K562 (cell line): ENCODE data around the gene OLAH. TPM values are rescaled to one million over a fixed set of nuclear protein-coding genes. Genes with fewer than 3 reads are reported as not detected.
"Not testable (repeated sequence)": the region's sequence is repeated elsewhere in the genome, so short reads cannot be mapped to it uniquely, and the experiment has no call there.

Experiments
- ATAC-seq: fragments of 200-7000 bp; cut with Tn5 transposase; 3 replicates; pipeline ENCODE4 v1.9.1; 2020; ENCODE audit warnings: moderate library complexity
- BruUV-seq: library from RNA; stranded (reverse); fragments of 400-500 nt; replicated peaks from 2 replicates; lab custom pipeline; 2021; lab: Mats Ljungman, UMichigan
- CTCF ChIA-PET: fragments of 300-600 bp; formaldehyde crosslinking; extraction: SDS; loops from one replicate; lab custom pipeline; 2021; ENCODE audit warnings: low intra/inter-chr PET ratio; lab: Yijun Ruan, JAX
- POLR2A ChIA-PET: fragments of 300-600, 350-650 bp; sonication (Branson Sonifier 250); formaldehyde crosslinking; extraction: SDS; loops from one replicate; lab custom pipeline; 2021; ENCODE audit warnings: antibody characterized with exemption, inconsistent platforms; lab: Yijun Ruan, JAX
- DNase-seq, 4 experiments: peaks; one replicate each; pipeline versions ENCODE4 v3.0.0 to v3.0.0-alpha.2; 2011 to 2018; ENCODE audit warnings: low spot score in 3 of 4, mixed read lengths in 3 of 4; ENCODE audit errors: extremely low read depth in 1 of 4
- FAIRE-seq: peaks from 2 replicates; lab custom pipeline; 2011; peaks lifted over from hg19 to GRCh38; lab: Jason Lieb, UNC
- H2AFZ ChIP-seq: 2 replicates; pipeline ENCODE4 v1.6.0; 2011; ENCODE audit warnings: low read depth, low read length, control low read depth, inconsistent platforms
- H3K27ac ChIP-seq: fragments of 200-600 bp; 3 replicates; pipeline ENCODE4 v1.8.0; 2011; ENCODE audit warnings: low read depth, mild to moderate bottlenecking, control low read depth, inconsistent platforms, low read length, moderate library complexity, mixed read lengths; ENCODE audit errors: extremely low read depth
- H3K27me3 ChIP-seq, 2 experiments: fragments of 300-600 bp in 1 of 2; 2 replicates in 1 of 2; 3 replicates in 1 of 2; pipeline versions ENCODE4 v1.6.0 to v1.8.0; 2011; ENCODE audit warnings: inconsistent platforms in 2 of 2, low read length in 2 of 2, mild to moderate bottlenecking in 1 of 2, mixed read lengths in 1 of 2, moderate library complexity in 1 of 2; ENCODE audit not compliant: control insufficient read depth in 2 of 2, insufficient read depth in 2 of 2
- H3K36me3 ChIP-seq: fragments of 300-600 bp; 3 replicates; pipeline ENCODE4 v1.8.0; 2011; ENCODE audit warnings: mild to moderate bottlenecking, low read length, inconsistent platforms; ENCODE audit not compliant: control insufficient read depth, insufficient read depth
- H3K4me1 ChIP-seq, 2 experiments: fragments of 200-600 bp in 1 of 2; replicated peaks in 1 of 2; 2 replicates in 1 of 2; 3 replicates in 1 of 2; pipeline versions ENCODE4 v1.5.1 to v1.8.0; 2011; ENCODE audit warnings: inconsistent platforms in 2 of 2, low read length in 2 of 2, mild to moderate bottlenecking in 1 of 2, mixed read lengths in 1 of 2, moderate library complexity in 1 of 2; ENCODE audit not compliant: control insufficient read depth in 2 of 2, insufficient read depth in 2 of 2
- H3K4me2 ChIP-seq: 2 replicates; pipeline ENCODE4 v1.6.1; 2011; ENCODE audit warnings: low read length, control low read depth, inconsistent platforms, mixed read lengths; ENCODE audit not compliant: insufficient read depth
- H3K4me3 ChIP-seq: fragments of 200-600 bp; sonication (generic), shearing (Covaris generic); 2 replicates; pipeline ENCODE4 v1.5.1; 2016; ENCODE audit warnings: control low read depth, inconsistent platforms
- H3K79me2 ChIP-seq: fragments of 200-600 bp; 3 replicates; pipeline ENCODE4 v1.8.0; 2011; ENCODE audit warnings: low read length, inconsistent platforms; ENCODE audit not compliant: control insufficient read depth, insufficient read depth
- H3K9ac ChIP-seq, 2 experiments: 2 replicates each; pipeline versions ENCODE4 v1.6.0 to v1.6.1; 2011; ENCODE audit warnings: low read depth in 2 of 2, low read length in 2 of 2, control low read depth in 1 of 2, inconsistent platforms in 1 of 2, mild to moderate bottlenecking in 1 of 2, mixed read lengths in 1 of 2; ENCODE audit not compliant: insufficient read depth in 1 of 2
- H3K9me1 ChIP-seq: one replicate; pipeline ENCODE4 v1.6.0; 2011; ENCODE audit warnings: inconsistent platforms, mild to moderate bottlenecking, low read length, moderate library complexity; ENCODE audit not compliant: control insufficient read depth, insufficient read depth
- H3K9me3 ChIP-seq: replicated peaks from 2 replicates; pipeline ENCODE4 v1.5.1; 2011; ENCODE audit warnings: low read depth, low read length, inconsistent platforms; ENCODE audit not compliant: control insufficient read depth, insufficient read depth
- H4K20me1 ChIP-seq: replicated peaks from 2 replicates; pipeline ENCODE4 v1.6.1; 2011; ENCODE audit warnings: low read length, inconsistent platforms, mixed read lengths; ENCODE audit not compliant: control insufficient read depth, insufficient read depth
- ZBTB33 ChIP-seq: sonication (generic); formaldehyde crosslinking; IDR thresholded peaks from 2 replicates; pipeline ENCODE4 v1.8.1; 2023; ENCODE audit warnings: mild to moderate bottlenecking, missing genetic modification reagents
- ZFPM2 ChIP-seq: fragments of 250-450 bp; sonication (Bioruptor Pico); IDR thresholded peaks from 2 replicates; pipeline ENCODE4 v1.5.1; 2022; ENCODE audit warnings: mild to moderate bottlenecking
- ZNF239 ChIP-seq: fragments of 250-450 bp; sonication (Bioruptor Pico); IDR thresholded peaks from 2 replicates; pipeline ENCODE4 v1.4.0; 2020; ENCODE audit warnings: mild to moderate bottlenecking
- WGBS: fragments of 100-300 bp; shearing (Covaris generic); methylation state at CpG from one replicate; pipeline ENCODE4 v1.1.6; 2016; ENCODE audit warnings: low coverage, mixed read lengths; ENCODE audit not compliant: insufficient coverage; ENCODE audit errors: missing lambda C conversion rate; 5-methylcytosine and 5-hydroxymethylcytosine counted together
- in situ Hi-C: fragments of 300-500 bp; cut with MboI; formaldehyde crosslinking; loops from 4 replicates; pipeline ENCODE4 v1.15.0; 2018; ENCODE audit warnings: inconsistent platforms, mixed read lengths
- intact Hi-C: fragments of 100-400 bp; cut with micrococcal nuclease; formaldehyde crosslinking; loops from 2 replicates; pipeline ENCODE4 v1.14.2; 2022
- polyA plus RNA-seq, 8 experiments: library from polyadenylated mRNA; depleted of rRNA in 4 of 8; stranded (reverse) in 5 of 8; unstranded in 3 of 8; fragments of >200 nt; fragmentation: Nextera tagmentation in 2 of 8; fragmentation: Illumina TruSeq in 1 of 8; extraction: Ambion mirVana in 2 of 8; extraction: Trizol in 1 of 8; gene quantifications; 2 replicates each; pipeline versions ENCODE4 v1.2.1 to v1.2.3, GENCODE V29; 2011 to 2014; ENCODE audit warnings: inconsistent platforms in 1 of 8, missing spikeins in 1 of 8
- total RNA-seq, 7 experiments: library from RNA; depleted of rRNA in 6 of 7; stranded (reverse); fragments of >200 nt in 6 of 7; fragmentation: Illumina TruSeq in 2 of 7; extraction: Trizol in 2 of 7; gene quantifications; 2 replicates each; pipeline versions ENCODE4 v1.2.1 to v1.2.3, GENCODE V29; 2011 to 2021; ENCODE audit warnings: low replicate concordance in 1 of 7

OLAH gene
- total and polyA plus RNA-seq, 9 of the 15 experiments (the other 6 are each of a cell fraction or from before 2014, with no cell fraction given) = 0.11 to 0.45 (median 0.18) TPM; not detected in 3

GRCh38 chr10:14995964-14996565 lies 47.7 kb upstream of the OLAH start:
- Histone ChIP-seq H3K4me1 (no peaks in the 10 kb centered on the region), H3K4me2 (no peak overlapping the region), H2AFZ (no peak overlapping the region), H4K20me1 (no peaks in the 10 kb centered on the region), H3K4me3 (no peak overlapping the region), H3K27ac (no peak overlapping the region), H3K9ac (no peak overlapping the region), H3K27me3 (peaks cover 0 to 2% of the 10 kb centered on the region in 2 experiments; a peak in 2 of 5 replicates), H3K79me2 (no peaks in the 10 kb centered on the region), H3K9me1 (no peaks in the 10 kb centered on the region), H3K9me3 (no peaks in the 10 kb centered on the region), H3K36me3 (no peaks in the 10 kb centered on the region)
- WGBS = 62% methylated on average over 23 of the region's 50 CpGs
- no TSS peak for BruUV-seq
- FAIRE-seq = no peak
- DNase-seq = no peak
- no peak for ATAC-seq
- TF ChIP-seq ZNF239 (CRISPR knock-in tag) (no peak), ZFPM2 (no peak), ZBTB33 (peak; percentile 34; the same call in 1 of the 2 replicates)
- ChIA-PET POLR2A (no interaction called here), CTCF (no interaction called here)
- intact Hi-C loops (no loop called here), in situ Hi-C loops (no loop called here)

- ATAC-seq, H3K9me3 ChIP-seq, BruUV-seq, CTCF ChIA-PET, H3K79me2 ChIP-seq, H3K9me1 ChIP-seq, H3K36me3 ChIP-seq, H4K20me1 ChIP-seq, H3K27ac ChIP-seq, FAIRE-seq, POLR2A ChIA-PET, H3K9ac ChIP-seq, intact Hi-C loops, DNase-seq, H2AFZ ChIP-seq, H3K4me3 ChIP-seq, in situ Hi-C loops, H3K4me2 ChIP-seq, H3K4me1 ChIP-seq: not testable (repeated sequence)
- WGBS = 11% methylated on average over 5 of the region's 5 CpGs
- H3K27me3 ChIP-seq = peaks cover 8 to 13% of the 10 kb centered on the region in 2 experiments
These were observed 30.2 kb upstream of the OLAH start for GRCh38 chr10:15013530-15013929.
